Left ventricle myocardium inferior (tissue), 1 donor: ENCODE data around the gene SRP19. TPM values are rescaled to one million over a fixed set of nuclear protein-coding genes. Genes with fewer than 3 reads are reported as not detected.
"Not testable (repeated sequence)": the region's sequence is repeated elsewhere in the genome, so short reads cannot be mapped to it uniquely, and the experiment has no call there.

Source experiments
- DNase-seq: peaks from one replicate; pipeline ENCODE4 v3.0.0-alpha.2; 2020
- H3K27ac ChIP-seq: fragments of 200-600 bp; replicated peaks from 2 replicates; pipeline ENCODE4 v1.8.0; 2021
- H3K27me3 ChIP-seq: fragments of 200-600 bp; 2 replicates; pipeline ENCODE4 v1.8.0; 2021; ENCODE audit warnings: low read depth
- H3K36me3 ChIP-seq: fragments of 200-600 bp; 2 replicates; pipeline ENCODE4 v1.8.0; 2021
- H3K4me1 ChIP-seq: fragments of 200-600 bp; 2 replicates; pipeline ENCODE4 v1.8.0; 2021
- H3K4me3 ChIP-seq: fragments of 200-600 bp; 2 replicates; pipeline ENCODE4 v1.8.0; 2021; ENCODE audit warnings: mild to moderate bottlenecking, moderate library complexity
- H3K9me3 ChIP-seq: fragments of 200-600 bp; replicated peaks from 2 replicates; pipeline ENCODE4 v1.8.0; 2021
- CTCF ChIP-seq: fragments of 200-600 bp; IDR thresholded peaks from 2 replicates; pipeline ENCODE4 v1.8.0; 2021; ENCODE audit warnings: antibody characterized with exemption, mild to moderate bottlenecking, borderline replicate concordance
- intact Hi-C: fragments of 100-400 bp; cut with micrococcal nuclease; formaldehyde crosslinking; loops from one replicate; pipeline ENCODE4 v1.11.0; 2022
- total RNA-seq: library from RNA; stranded (reverse); fragmentation: NEBNext Ultra II Directional; extraction: Animal tissue kit (Norgen Biotek cat#: 25700); gene quantifications from one replicate; pipeline ENCODE4 v1.2.1, GENCODE V29; 2021
- donor health status: DM: no; HTN: yes; CAD: no; lungs with severe emphysema.

SRP19 gene
- total RNA-seq, 1 donor from 2014 or later, result 31.6 TPM

GRCh38 chr5:112847306-112847705 lies 13.8 kb upstream of the SRP19 start:
- no peak for TF ChIP-seq CTCF
- no peaks in the 10 kb centered on the region for H3K36me3 ChIP-seq
- H3K27ac ChIP-seq, result no peak overlapping the region
- no peaks in the 10 kb centered on the region for H3K9me3 ChIP-seq
- H3K27me3 ChIP-seq, result no peaks in the 10 kb centered on the region
- intact Hi-C loops, result no loop called here
- no peak for DNase-seq
- H3K4me1 ChIP-seq, result peaks cover 28% of the 10 kb centered on the region
- no peak overlapping the region for H3K4me3 ChIP-seq

- Histone ChIP-seq H3K4me3 (no peak overlapping the region), H3K27ac (no peak overlapping the region)
These were observed 12.8 kb upstream of the SRP19 start for GRCh38 chr5:112848116-112848811.

GRCh38 chr5:112849912-112850311 lies 11.2 kb upstream of the SRP19 start:
- no peak for DNase-seq
- Histone ChIP-seq H3K27ac (no peak overlapping the region), H3K36me3 (no peaks in the 10 kb centered on the region), H3K4me1 (peaks cover 27% of the 10 kb centered on the region), H3K4me3 (no peak overlapping the region), H3K27me3 (no peaks in the 10 kb centered on the region), H3K9me3 (no peaks in the 10 kb centered on the region)
- TF ChIP-seq CTCF, result no peak
- intact Hi-C loops, result no loop called here

More at GRCh38 chr5:112848116-112848811, 12.8 kb upstream of the SRP19 start:
- Histone ChIP-seq H3K27me3 (no peaks in the 10 kb centered on the region), H3K4me1 (peaks cover 28% of the 10 kb centered on the region), H3K36me3 (no peaks in the 10 kb centered on the region), H3K9me3 (no peaks in the 10 kb centered on the region)
- DNase-seq, result no peak
- peak; percentile 72 for TF ChIP-seq CTCF
- intact Hi-C loops, result no loop called here

- Histone ChIP-seq H3K36me3 (no peaks in the 10 kb centered on the region), H3K27ac (no peak overlapping the region), H3K27me3 (no peaks in the 10 kb centered on the region), H3K4me1 (no peaks in the 10 kb centered on the region), H3K9me3 (no peaks in the 10 kb centered on the region), H3K4me3 (no peak overlapping the region)
- TF ChIP-seq CTCF, result no peak
- intact Hi-C loops, result no loop called here
- DNase-seq, result no peak
These were observed 6.4 kb upstream of the SRP19 start for GRCh38 chr5:112854651-112855050.

GRCh38 chr5:112857866-112858265 lies 3.2 kb upstream of the SRP19 start:
- no peaks in the 10 kb centered on the region for H3K27me3 ChIP-seq
- no peak overlapping the region for H3K27ac ChIP-seq
- TF ChIP-seq CTCF, result no peak
- H3K4me1 ChIP-seq, result peaks cover 25% of the 10 kb centered on the region
- peaks cover 5% of the 10 kb centered on the region for H3K36me3 ChIP-seq
- intact Hi-C loops, result no loop called here
- DNase-seq, result no peak
- no peaks in the 10 kb centered on the region for H3K9me3 ChIP-seq
- H3K4me3 ChIP-seq, result no peak overlapping the region

GRCh38 chr5:112860571-112860928 lies 537 bp upstream of the SRP19 start:
- intact Hi-C loops, result loop anchor here (10.0 kb wide), 2 partner anchors 54 to 114 kb away; partner anchors contain the start of gene DCP2
- DNase-seq, H3K9me3 ChIP-seq, H3K27me3 ChIP-seq: not testable (repeated sequence)
- H3K4me3 ChIP-seq, result peak overlapping the region; percentile 87
- peaks cover 29% of the 10 kb centered on the region for H3K36me3 ChIP-seq
- peaks cover 40% of the 10 kb centered on the region for H3K4me1 ChIP-seq
- peak overlapping the region; percentile 90 for H3K27ac ChIP-seq
